Measurements from ENCODE around the gene DTNBP1. TPM values are rescaled to one million over a fixed set of nuclear protein-coding genes. Genes with fewer than 3 reads are reported as not detected.

DTNBP1 gene
- total and polyA plus RNA-seq, 2 of the 4 experiments (the other 2 are of a cell fraction) = 4.8 to 18.7 TPM

GRCh38 chr6:15495375-15495901 lies 167.4 kb downstream of the DTNBP1 start:
- Histone ChIP-seq H3K9me3 (ENCODE audit: control insufficient read depth, insufficient read depth, low read length) (no peaks in the 10 kb centered on the region), H2BK5ac (ENCODE audit: low read depth, low read length, poor library complexity, severe bottlenecking) (no peak overlapping the region), H4K8ac (ENCODE audit: low read depth in 2 of 2, low read length in 2 of 2) (no peak overlapping the region), H2BK120ac (ENCODE audit: low read depth, low read length) (no peak overlapping the region), H2BK15ac (ENCODE audit: low read depth, low read length) (no peak overlapping the region), H3K23ac (ENCODE audit: low read depth, low read length) (no peak overlapping the region), H3K56ac (ENCODE audit: extremely low read depth, insufficient read depth, low read length) (no peak overlapping the region), H4K91ac (ENCODE audit: insufficient read depth, low read depth, low read length) (no peak overlapping the region), H3K4me1 (ENCODE audit: control insufficient read depth, insufficient read depth, low read length) (peaks cover 13% of the 10 kb centered on the region), H2AK9ac (replicated peaks; ENCODE audit: low read depth, low read length, poor library complexity) (no peak overlapping the region), H3K9me1 (ENCODE audit: insufficient read depth, low read length) (peaks cover 20% of the 10 kb centered on the region), H3K18ac (ENCODE audit: low read depth, low read length) (no peak overlapping the region), H3K79me1 (ENCODE audit: low read depth in 1 of 2, low read length in 2 of 2) (peaks cover 25 to 73% of the 10 kb centered on the region in 2 experiments), H4K5ac (ENCODE audit: low read depth, low read length) (no peak overlapping the region), H2BK20ac (ENCODE audit: low read depth, low read length) (no peak overlapping the region), H3K4ac (ENCODE audit: low read depth, low read length) (no peak overlapping the region), H3K27ac (ENCODE audit: insufficient read depth, low read length) (no peak overlapping the region), H3K4me3 (ENCODE audit: insufficient read depth, low read depth, low read length) (no peak overlapping the region), H2AFZ (replicated peaks; ENCODE audit: low read length, poor library complexity) (no peak overlapping the region), H3K9ac (ENCODE audit: low read depth, low read length) (no peak overlapping the region), H3K4me2 (ENCODE audit: low read depth, low read length) (no peak overlapping the region), H3K14ac (replicated peaks; ENCODE audit: low read depth, low read length) (no peak overlapping the region), H4K20me1 (ENCODE audit: insufficient read depth, low read length) (peaks cover 72% of the 10 kb centered on the region), H3K36me3 (ENCODE audit: control insufficient read depth, insufficient read depth, low read length) (peaks cover 27% of the 10 kb centered on the region), H2AK5ac (ENCODE audit: low read depth, low read length) (no peak overlapping the region), H3K27me3 (ENCODE audit: control insufficient read depth, insufficient read depth, low read length) (no peaks in the 10 kb centered on the region)
- POLR2A ChIA-PET (ENCODE audit: unreplicated experiment) = interaction anchor here (0.6 kb wide), 1 partner anchor 52 kb away, joined by 3 read pairs; no protein-coding TSS in a partner anchor
- dilution Hi-C loops (cut with HindIII; ENCODE audit: low sequenced_read_pairs, unreplicated experiment) = no loop called here
- WGBS, 2 experiments (ENCODE audit: extremely low coverage in 2 of 2, insufficient read length in 1 of 2) = 77% methylated on average over 4 of the region's 10 CpGs; no CpG with 5 or more reads in 1 of the 2 experiments
- no peak for ATAC-seq (ENCODE audit: low read depth)
- no peak for DNase-seq
- in situ Hi-C loops (cut with MboI; ENCODE audit: low sequenced_read_pairs) = no loop called here
- intact Hi-C loops (cut with micrococcal nuclease) = loop anchor here (10.0 kb wide), 1 partner anchor 1371 kb away; no protein-coding TSS in a partner anchor
- no TSS peak for BruUV-seq (replicated peaks)
- CTCF ChIA-PET = interaction anchor here (1.3 kb wide), 1 partner anchor 9 kb away, joined by 3 read pairs; no protein-coding TSS in a partner anchor
- TF ChIP-seq MAFK (IDR thresholded peaks at IDR 0.05; ENCODE audit: low read depth, low read length) = no peak
- TF ChIP-seq POLR2A (IDR thresholded peaks at IDR 0.05; ENCODE audit: low read depth, low read length) = no peak
- TF ChIP-seq SMC3 (IDR thresholded peaks at IDR 0.05; ENCODE audit: low read depth, low read length) = no peak
- no peak for TF ChIP-seq BHLHE40 (IDR thresholded peaks at IDR 0.05; ENCODE audit: low read depth, low read length)
- no peak for TF ChIP-seq FOS (IDR thresholded peaks at IDR 0.05; ENCODE audit: low read depth, low read length)
- no peak for TF ChIP-seq CEBPB (IDR thresholded peaks at IDR 0.05; ENCODE audit: low read depth, low read length)
- TF ChIP-seq MXI1 (IDR thresholded peaks at IDR 0.05; ENCODE audit: borderline replicate concordance, low read depth, low read length) = no peak
- TF ChIP-seq RAD21 (IDR thresholded peaks at IDR 0.05; ENCODE audit: low read length) = no peak
- TF ChIP-seq, protein P1, sequence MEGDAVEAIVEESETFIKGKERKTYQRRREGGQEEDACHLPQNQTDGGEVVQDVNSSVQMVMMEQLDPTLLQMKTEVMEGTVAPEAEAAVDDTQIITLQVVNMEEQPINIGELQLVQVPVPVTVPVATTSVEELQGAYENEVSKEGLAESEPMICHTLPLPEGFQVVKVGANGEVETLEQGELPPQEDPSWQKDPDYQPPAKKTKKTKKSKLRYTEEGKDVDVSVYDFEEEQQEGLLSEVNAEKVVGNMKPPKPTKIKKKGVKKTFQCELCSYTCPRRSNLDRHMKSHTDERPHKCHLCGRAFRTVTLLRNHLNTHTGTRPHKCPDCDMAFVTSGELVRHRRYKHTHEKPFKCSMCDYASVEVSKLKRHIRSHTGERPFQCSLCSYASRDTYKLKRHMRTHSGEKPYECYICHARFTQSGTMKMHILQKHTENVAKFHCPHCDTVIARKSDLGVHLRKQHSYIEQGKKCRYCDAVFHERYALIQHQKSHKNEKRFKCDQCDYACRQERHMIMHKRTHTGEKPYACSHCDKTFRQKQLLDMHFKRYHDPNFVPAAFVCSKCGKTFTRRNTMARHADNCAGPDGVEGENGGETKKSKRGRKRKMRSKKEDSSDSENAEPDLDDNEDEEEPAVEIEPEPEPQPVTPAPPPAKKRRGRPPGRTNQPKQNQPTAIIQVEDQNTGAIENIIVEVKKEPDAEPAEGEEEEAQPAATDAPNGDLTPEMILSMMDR (conservative IDR thresholded peaks at IDR 0.05; ENCODE audit: low read depth, low read length) = no peak
